CD14-positive monocyte (primary cell): ENCODE results near the gene KIF1B. TPM values are rescaled to one million over a fixed set of nuclear protein-coding genes. Genes with fewer than 3 reads are reported as not detected.
"Not testable (repeated sequence)": the region's sequence is repeated elsewhere in the genome, so short reads cannot be mapped to it uniquely, and the experiment has no call there.

ENCODE experiments used
- DNase-seq, 3 donors: peaks; one replicate each; pipeline ENCODE4 v3.0.0-alpha.2; 2011 to 2022
- H2AFZ ChIP-seq: 2 replicates; pipeline ENCODE4 v1.6.0; 2012; ENCODE audit warnings: mild to moderate bottlenecking, low read depth, low read length, inconsistent platforms; ENCODE audit not compliant: insufficient read depth, poor library complexity, severe bottlenecking
- H3K27ac ChIP-seq, 2 donors: 1 replicate in 1 of 2; 2 replicates in 1 of 2; pipeline ENCODE4 v1.5.1; 2012 to 2013; ENCODE audit warnings: low read length in 2 of 2, control low read depth in 1 of 2, inconsistent platforms in 1 of 2, low read depth in 1 of 2, mild to moderate bottlenecking in 1 of 2
- H3K27me3 ChIP-seq, 2 donors: one replicate each; pipeline versions ENCODE4 v1.6.0 to v1.6.1; 2011 to 2013; ENCODE audit warnings: low read length in 2 of 2; ENCODE audit not compliant: control insufficient read depth in 2 of 2, insufficient read depth in 2 of 2
- H3K36me3 ChIP-seq, 2 donors: replicated peaks in 1 of 2; 1 replicate in 1 of 2; 2 replicates in 1 of 2; pipeline versions ENCODE4 v1.5.1 to v1.6.1; 2012 to 2013; ENCODE audit warnings: low read length in 2 of 2, control low read depth in 1 of 2, inconsistent platforms in 1 of 2, mild to moderate bottlenecking in 1 of 2; ENCODE audit not compliant: insufficient read depth in 2 of 2, control insufficient read depth in 1 of 2
- H3K4me1 ChIP-seq, 2 donors: 1 replicate in 1 of 2; 2 replicates in 1 of 2; pipeline versions ENCODE4 v1.5.1 to v1.6.1; 2012 to 2013; ENCODE audit warnings: low read length in 2 of 2, control low read depth in 1 of 2, inconsistent platforms in 1 of 2, mild to moderate bottlenecking in 1 of 2, moderate library complexity in 1 of 2; ENCODE audit not compliant: insufficient read depth in 2 of 2, control insufficient read depth in 1 of 2
- H3K4me2 ChIP-seq: replicated peaks from 2 replicates; pipeline ENCODE3; 2012; ENCODE audit warnings: low read length, moderate library complexity, mild to moderate bottlenecking; ENCODE audit not compliant: poor library complexity, severe bottlenecking; ENCODE audit errors: extremely low read depth
- H3K4me3 ChIP-seq, 3 experiments: fragments of 200-600 bp in 1 of 3; sonication (generic) in 1 of 3; replicated peaks in 1 of 3; 1 replicate in 2 of 3; 2 replicates in 1 of 3; pipeline ENCODE4 v1.5.1; 2011 to 2013; ENCODE audit warnings: low read length in 3 of 3, mild to moderate bottlenecking in 3 of 3, control low read depth in 2 of 3, low read depth in 2 of 3, inconsistent platforms in 1 of 3, moderate library complexity in 1 of 3
- H3K79me2 ChIP-seq: 2 replicates; pipeline ENCODE4 v1.6.0; 2012; ENCODE audit warnings: mild to moderate bottlenecking, control low read depth, inconsistent platforms, low read length, moderate library complexity; ENCODE audit not compliant: insufficient read depth
- H3K9ac ChIP-seq: 2 replicates; pipeline ENCODE4 v1.6.0; 2017; ENCODE audit warnings: low read length, mild to moderate bottlenecking; ENCODE audit not compliant: insufficient read depth, poor library complexity, severe bottlenecking
- H3K9me3 ChIP-seq, 2 donors: replicated peaks in 1 of 2; 1 replicate in 1 of 2; 2 replicates in 1 of 2; pipeline versions ENCODE4 v1.5.1 to v1.6.1; 2012 to 2013; ENCODE audit warnings: low read length in 2 of 2, control low read depth in 1 of 2; ENCODE audit not compliant: control insufficient read depth in 1 of 2, insufficient read depth in 1 of 2
- H4K20me1 ChIP-seq: 2 replicates; pipeline ENCODE4 v1.6.0; 2012; ENCODE audit warnings: mild to moderate bottlenecking, low read length, control low read depth, moderate library complexity; ENCODE audit not compliant: insufficient read depth
- H3K27ac Mint-ChIP-seq, 7 donors: one replicate each; pipeline ENCODE4 v1.8.0; 2020; ENCODE audit warnings: mild to moderate bottlenecking in 7 of 7, mixed read lengths in 7 of 7, moderate library complexity in 6 of 7, inconsistent platforms in 2 of 7
- H3K27me3 Mint-ChIP-seq, 3 donors: one replicate each; pipeline ENCODE4 v1.8.0; 2021 to 2022; ENCODE audit warnings: low read depth in 3 of 3, mild to moderate bottlenecking in 3 of 3, mixed read lengths in 3 of 3, moderate library complexity in 3 of 3, inconsistent platforms in 1 of 3
- H3K36me3 Mint-ChIP-seq, 2 donors: one replicate each; pipeline ENCODE4 v1.8.0; 2020; ENCODE audit warnings: mixed read lengths in 2 of 2, inconsistent platforms in 1 of 2, mild to moderate bottlenecking in 1 of 2
- H3K4me1 Mint-ChIP-seq: one replicate; pipeline ENCODE4 v1.8.0; 2020; ENCODE audit warnings: mild to moderate bottlenecking, mixed read lengths
- H3K4me3 Mint-ChIP-seq, 2 donors: one replicate each; pipeline ENCODE4 v1.8.0; 2020; ENCODE audit warnings: mild to moderate bottlenecking in 2 of 2, mixed read lengths in 2 of 2, moderate library complexity in 1 of 2
- H3K9me3 Mint-ChIP-seq, 7 donors: one replicate each; pipeline ENCODE4 v1.8.0; 2020 to 2022; ENCODE audit warnings: mixed read lengths in 7 of 7, mild to moderate bottlenecking in 6 of 7, moderate library complexity in 6 of 7, inconsistent platforms in 2 of 7
- CTCF ChIP-seq: fragments of 200-600 bp; IDR thresholded peaks from one replicate; pipeline ENCODE4 v1.8.0; 2022; ENCODE audit warnings: antibody characterized with exemption, mild to moderate bottlenecking
- WGBS: methylation state at CpG from one replicate; pipeline ENCODE4 v1.1.5; 2013; ENCODE audit warnings: missing lambda C conversion rate; ENCODE audit not compliant: insufficient coverage; 5-methylcytosine and 5-hydroxymethylcytosine counted together
- intact Hi-C, 2 donors: fragments of 100-400 bp; cut with micrococcal nuclease; formaldehyde crosslinking; loops; one replicate each; pipeline versions ENCODE4 v1.15.0 to v1.15.1; 2023
- polyA plus RNA-seq, 3 donors: library from polyadenylated mRNA; depleted of rRNA in 1 of 3; unstranded in 2 of 3; stranded (reverse) in 1 of 3; fragments of 300-500 nt in 2 of 3; fragments of >200 nt in 1 of 3; fragmentation: Illumina TruSeq in 2 of 3; gene quantifications; 1 replicate in 2 of 3; 2 replicates in 1 of 3; pipeline ENCODE4 v1.2.3, GENCODE V29; 2012 to 2021

Gene KIF1B
- polyA plus RNA-seq, 3 donors, result 3.0 to 7.0 (median 3.3) TPM

- no peak for TF ChIP-seq CTCF
- Histone ChIP-seq H4K20me1 (peaks cover 68% of the 10 kb centered on the region), H3K36me3 (peaks cover 12 to 30% of the 10 kb centered on the region in 2 donors), H2AFZ (no peak overlapping the region), H3K9ac (no peak overlapping the region), H3K27me3 (no peaks in the 10 kb centered on the region), H3K4me2 (no peak overlapping the region), H3K9me3 (no peaks in the 10 kb centered on the region), H3K79me2 (peaks cover 52% of the 10 kb centered on the region), H3K27ac (peak overlapping the region in 1 of 2 donors; percentile 6), H3K4me3 (no peak overlapping the region), H3K4me1 (peaks cover 0 to 9% of the 10 kb centered on the region in 2 donors)
- Mint-ChIP-seq H3K4me3 (no peak overlapping the region), H3K27ac (peak overlapping the region in 1 of 7 donors; percentile 16), H3K4me1 (peaks cover 9% of the 10 kb centered on the region), H3K36me3 (peaks cover 12 to 29% of the 10 kb centered on the region in 2 donors), H3K9me3 (no peaks in the 10 kb centered on the region), H3K27me3 (no peaks in the 10 kb centered on the region)
- intact Hi-C loops, result no loop called here
- no peak for DNase-seq
- 46% methylated on average over 2 of the region's 3 CpGs for whole genome bisulfite sequencing
These were observed 43.4 kb downstream of the KIF1B start for GRCh38 chr1:10253755-10254154.

- no peak for DNase-seq
- Histone ChIP-seq H3K4me1 (no peaks in the 10 kb centered on the region), H3K27me3 (no peaks in the 10 kb centered on the region), H3K4me2 (no peak overlapping the region), H2AFZ (no peak overlapping the region), H3K4me3 (no peak overlapping the region), H3K9me3 (no peaks in the 10 kb centered on the region), H3K27ac (no peak overlapping the region), H4K20me1 (peaks cover 27% of the 10 kb centered on the region), H3K79me2 (peaks cover 16% of the 10 kb centered on the region), H3K36me3 (peaks cover 35 to 56% of the 10 kb centered on the region in 2 donors), H3K9ac (no peak overlapping the region)
- no peaks in the 10 kb centered on the region for H3K9me3 Mint-ChIP-seq
- H3K27me3 Mint-ChIP-seq, result peaks cover 0 to 2% (median 0%) of the 10 kb centered on the region in 3 donors
- intact Hi-C loops, result no loop called here
- H3K36me3 Mint-ChIP-seq, result peaks cover 29 to 61% of the 10 kb centered on the region in 2 donors
- 98% methylated on average over 4 of the region's 4 CpGs for WGBS
- H3K27ac Mint-ChIP-seq, result peak overlapping the region in 4 of 7 donors; percentile 13 to 62 (median 42)
- TF ChIP-seq CTCF, result no peak
- H3K4me1 Mint-ChIP-seq, result no peaks in the 10 kb centered on the region
- no peak overlapping the region for H3K4me3 Mint-ChIP-seq
These were observed 47.5 kb downstream of the KIF1B start for GRCh38 chr1:10257851-10258250.

GRCh38 chr1:10259547-10259946 is 49.2 kb downstream of the KIF1B start:
- peaks cover 16% of the 10 kb centered on the region for H4K20me1 ChIP-seq
- H3K27ac Mint-ChIP-seq, H3K79me2 ChIP-seq, H3K27ac ChIP-seq, H3K4me3 ChIP-seq, H3K4me2 ChIP-seq, H3K4me3 Mint-ChIP-seq, H3K9me3 ChIP-seq, H3K4me1 ChIP-seq, DNase-seq, H3K9me3 Mint-ChIP-seq, H3K4me1 Mint-ChIP-seq, H2AFZ ChIP-seq, H3K9ac ChIP-seq, intact Hi-C loops, H3K27me3 Mint-ChIP-seq, H3K27me3 ChIP-seq: not testable (repeated sequence)
- WGBS, result 100% methylated on average over 5 of the region's 9 CpGs
- H3K36me3 Mint-ChIP-seq, result peaks cover 43 to 78% of the 10 kb centered on the region in 2 donors
- peaks cover 36 to 71% of the 10 kb centered on the region in 2 donors for H3K36me3 ChIP-seq
